Psoas muscle (tissue), 8 donors: ENCODE measurements around the gene RNF34. TPM values are rescaled to one million over a fixed set of nuclear protein-coding genes. Genes with fewer than 3 reads are reported as not detected.
"Not testable (repeated sequence)": the region's sequence is repeated elsewhere in the genome, so short reads cannot be mapped to it uniquely, and the experiment has no call there.

Experiments
- ATAC-seq, 4 donors: fragments of 200-7000 bp; cut with Tn5 transposase; one replicate each; pipeline ENCODE4 v1.9.1; 2020; ENCODE audit warnings: moderate library complexity in 3 of 4, mild to moderate bottlenecking in 2 of 4
- DNase-seq, 2 donors: peaks; one replicate each; pipeline ENCODE4 v3.0.0-alpha.2; 2020
- H3K27ac ChIP-seq: fragments of 200-600 bp; one replicate; pipeline ENCODE4 v1.8.0; 2022
- H3K27me3 ChIP-seq, 3 donors: fragments of 200-600 bp in 1 of 3; one replicate each; pipeline versions ENCODE4 v1.6.1 to v1.8.0; 2013 to 2022; ENCODE audit warnings: low read length in 2 of 3, mild to moderate bottlenecking in 2 of 3, moderate library complexity in 1 of 3; ENCODE audit not compliant: insufficient read depth in 3 of 3
- H3K36me3 ChIP-seq, 2 donors: fragments of 200-600 bp in 1 of 2; one replicate each; pipeline versions ENCODE4 v1.6.1 to v1.8.0; 2013 to 2022; ENCODE audit warnings: low read depth in 1 of 2, mild to moderate bottlenecking in 1 of 2, moderate library complexity in 1 of 2; ENCODE audit not compliant: insufficient read depth in 1 of 2
- H3K4me1 ChIP-seq: fragments of 200-600 bp; one replicate; pipeline ENCODE4 v1.8.0; 2022
- H3K4me3 ChIP-seq: fragments of 200-600 bp; one replicate; pipeline ENCODE4 v1.8.0; 2022; ENCODE audit warnings: mild to moderate bottlenecking
- H3K9me3 ChIP-seq: fragments of 200-600 bp; one replicate; pipeline ENCODE4 v1.8.0; 2022
- WGBS, 3 donors: extraction: QIAGEN DNeasy Blood & Tissue Kit; methylation state at CpG; one replicate each; pipeline versions ENCODE4 v1.1.6 to v1.1.7; 2013; 5-methylcytosine and 5-hydroxymethylcytosine counted together
- intact Hi-C, 2 donors: fragments of 100-400 bp; cut with DNase I; formaldehyde crosslinking; loops; one replicate each; pipeline versions ENCODE4 v1.11.0 to v1.14.2; 2022
- polyA plus RNA-seq, 3 donors: library from polyadenylated mRNA; stranded (reverse); fragments of 200-250 nt; gene quantifications; one replicate each; pipeline ENCODE4 v1.2.3, GENCODE V29; 2013
- total RNA-seq, 4 donors: library from RNA; stranded (reverse); fragmentation: NEBNext Ultra II Directional in 2 of 4; extraction: Animal tissue kit (Norgen Biotek cat#: 25700) in 2 of 4; gene quantifications; one replicate each; pipeline versions ENCODE4 v1.2.1 to v1.2.4, GENCODE V29; 2021 to 2023
- TF ChIP-seq, protein P1 (sequence below): fragments of 200-600 bp; IDR thresholded peaks from one replicate; pipeline ENCODE4 v1.8.0; 2022; ENCODE audit warnings: antibody characterized with exemption
- donor health status: healthy with polysubstance abuse.
- donor health status: DM: no; HTN: no; CAD: no; lungs with moderate emphysema.
- donor health status: Bipolar disorder and iron deficiency.
- donor health status: healthy.
- donor health status: DM: yes; HTN: yes; CAD: no.
- donor health status: DM: no; HTN: no; CAD: no.
- donor health status: DM: no; HTN: no; CAD: no.
- donor health status: DM: yes; HTN: yes; CAD: no.

Gene RNF34
- total and polyA plus RNA-seq, 7 donors: 12.8 to 53.3 (median 43.3) TPM

DNA sequence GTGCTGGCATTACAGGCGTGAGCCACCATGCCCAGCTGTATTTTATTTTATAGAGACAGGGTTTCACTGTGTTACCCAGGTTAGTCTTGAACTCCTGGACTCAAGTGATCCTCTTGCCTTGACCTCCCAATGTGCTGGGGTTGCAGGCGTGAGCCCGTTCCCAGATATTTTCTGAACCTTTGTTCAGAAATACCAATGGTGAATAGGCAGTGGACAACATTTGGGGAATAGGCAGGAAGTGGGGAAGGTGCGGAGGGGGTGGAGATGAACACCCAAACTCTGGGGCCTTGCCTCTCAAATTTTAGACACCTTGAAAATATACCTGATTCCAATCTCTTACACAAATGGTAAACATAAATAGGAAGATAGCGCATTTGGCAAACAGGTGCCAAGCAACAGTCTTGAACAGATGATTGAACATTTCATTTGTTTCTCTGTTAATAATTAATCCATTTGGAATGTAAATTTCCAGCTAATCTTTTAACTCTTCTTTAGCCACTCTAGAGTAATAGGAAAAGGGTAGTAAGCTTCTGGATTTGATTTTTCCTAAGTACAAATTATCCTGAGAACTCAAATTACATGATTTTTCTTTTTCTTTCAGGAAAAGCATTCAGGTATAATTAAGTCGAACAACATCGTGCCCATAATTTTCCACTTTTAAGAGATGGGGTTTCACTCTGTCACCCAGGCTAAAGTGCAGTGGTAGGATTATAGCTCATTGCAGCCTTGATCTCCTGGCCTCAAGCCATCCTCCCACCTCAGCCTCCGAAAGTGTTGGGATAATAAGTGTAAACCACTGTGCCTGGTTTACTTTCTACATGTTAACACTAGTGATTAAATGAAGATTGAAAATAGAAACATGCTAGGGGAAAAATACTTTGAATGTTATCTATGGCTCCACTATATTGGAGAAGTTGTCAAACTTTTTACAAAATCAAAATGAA, 22.9 kb upstream of the RNF34 start:
- ATAC-seq (no peak), DNase-seq (no peak)
- no peak overlapping the region for H3K4me3 ChIP-seq
- 83 to 87% (median 84%) methylated on average over 8 of the region's 8 CpGs for WGBS, 3 donors
- TF ChIP-seq, protein P1, sequence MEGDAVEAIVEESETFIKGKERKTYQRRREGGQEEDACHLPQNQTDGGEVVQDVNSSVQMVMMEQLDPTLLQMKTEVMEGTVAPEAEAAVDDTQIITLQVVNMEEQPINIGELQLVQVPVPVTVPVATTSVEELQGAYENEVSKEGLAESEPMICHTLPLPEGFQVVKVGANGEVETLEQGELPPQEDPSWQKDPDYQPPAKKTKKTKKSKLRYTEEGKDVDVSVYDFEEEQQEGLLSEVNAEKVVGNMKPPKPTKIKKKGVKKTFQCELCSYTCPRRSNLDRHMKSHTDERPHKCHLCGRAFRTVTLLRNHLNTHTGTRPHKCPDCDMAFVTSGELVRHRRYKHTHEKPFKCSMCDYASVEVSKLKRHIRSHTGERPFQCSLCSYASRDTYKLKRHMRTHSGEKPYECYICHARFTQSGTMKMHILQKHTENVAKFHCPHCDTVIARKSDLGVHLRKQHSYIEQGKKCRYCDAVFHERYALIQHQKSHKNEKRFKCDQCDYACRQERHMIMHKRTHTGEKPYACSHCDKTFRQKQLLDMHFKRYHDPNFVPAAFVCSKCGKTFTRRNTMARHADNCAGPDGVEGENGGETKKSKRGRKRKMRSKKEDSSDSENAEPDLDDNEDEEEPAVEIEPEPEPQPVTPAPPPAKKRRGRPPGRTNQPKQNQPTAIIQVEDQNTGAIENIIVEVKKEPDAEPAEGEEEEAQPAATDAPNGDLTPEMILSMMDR: no peak
- no peak overlapping the region for H3K27ac ChIP-seq
- H3K9me3 ChIP-seq: no peaks in the 10 kb centered on the region
- H3K27me3 ChIP-seq: no peaks in the 10 kb centered on the region
- intact Hi-C loops: no loop called here
- no peaks in the 10 kb centered on the region for H3K36me3 ChIP-seq
- H3K4me1 ChIP-seq: no peaks in the 10 kb centered on the region

DNA sequence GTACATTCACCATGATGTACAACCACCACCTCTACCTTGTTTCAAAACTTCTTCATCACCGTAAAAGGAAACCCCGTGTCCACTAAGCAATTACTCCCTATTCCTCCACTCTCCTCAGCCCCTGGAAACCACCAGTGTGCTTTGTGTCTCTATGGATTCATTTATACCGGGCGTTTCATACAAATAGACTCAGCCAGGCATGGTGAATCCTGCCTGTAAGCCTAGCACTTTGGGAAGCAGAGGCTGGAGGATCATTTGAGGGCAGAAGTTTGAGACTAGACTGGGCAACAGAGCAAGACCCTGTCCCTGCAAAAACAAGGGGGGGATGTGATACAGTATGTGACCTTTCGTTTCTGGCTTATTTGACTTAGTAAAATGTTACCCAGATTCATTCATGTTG, 21.2 kb upstream of the RNF34 start:
- Histone ChIP-seq H3K4me3 (no peak overlapping the region), H3K4me1 (no peaks in the 10 kb centered on the region), H3K27ac (no peak overlapping the region), H3K36me3 (no peaks in the 10 kb centered on the region), H3K27me3 (no peaks in the 10 kb centered on the region), H3K9me3 (no peaks in the 10 kb centered on the region)
- ATAC-seq: no peak
- intact Hi-C loops: no loop called here
- TF ChIP-seq, protein P1: no peak
- DNase-seq: no peak
- WGBS, 3 donors: 65 to 75% (median 70%) methylated on average over 5 of the region's 5 CpGs

DNA sequence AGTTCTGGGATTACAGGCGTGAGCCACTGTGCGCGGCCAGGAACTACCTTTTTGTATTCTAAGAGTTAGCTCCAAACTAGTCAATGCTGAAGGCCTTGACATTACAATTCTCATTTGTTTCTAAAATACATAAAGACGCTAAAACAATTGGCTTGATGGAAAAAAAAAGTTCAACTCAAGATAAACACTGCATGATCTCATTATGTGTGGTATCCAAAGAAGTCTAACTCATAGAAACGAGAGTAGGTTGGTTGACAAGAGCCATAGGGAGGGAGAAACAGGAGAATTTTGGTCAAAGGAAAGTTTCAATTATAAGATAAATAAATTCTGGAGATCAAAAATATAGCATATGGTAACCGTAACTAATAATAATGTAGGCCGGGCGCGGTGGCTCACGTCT, 20.0 kb upstream of the RNF34 start:
- 86 to 88% (median 88%) methylated on average over 10 of the region's 10 CpGs for whole genome bisulfite sequencing, 3 donors
- Histone ChIP-seq H3K36me3 (no peaks in the 10 kb centered on the region), H3K4me1 (no peaks in the 10 kb centered on the region), H3K9me3 (no peaks in the 10 kb centered on the region), H3K27ac (no peak overlapping the region), H3K27me3 (no peaks in the 10 kb centered on the region), H3K4me3 (no peak overlapping the region)
- TF ChIP-seq, protein P1: no peak
- DNase-seq (no peak), ATAC-seq (no peak)
- intact Hi-C loops: no loop called here

DNA sequence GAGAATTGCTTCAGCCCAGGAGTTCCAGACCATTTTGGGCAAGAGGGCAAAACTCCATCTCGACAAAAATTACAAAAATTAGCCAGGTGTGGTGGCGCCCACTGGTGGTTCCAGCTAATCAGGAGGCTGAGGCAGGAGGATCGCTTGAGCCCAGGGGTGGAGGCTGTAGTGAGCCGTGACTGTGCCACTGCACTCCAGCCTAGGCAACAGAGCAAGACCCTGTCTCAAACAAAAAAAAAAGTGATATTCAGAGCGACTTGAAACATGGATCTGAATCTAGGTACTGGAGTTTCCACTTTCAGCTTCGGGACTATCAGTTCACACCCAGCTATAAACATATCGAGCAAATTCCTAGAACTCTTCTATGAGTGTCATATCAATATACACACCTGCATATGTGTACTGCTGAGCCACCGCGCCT, 16.3 kb upstream of the RNF34 start:
- TF ChIP-seq, protein P1: no peak

DNA sequence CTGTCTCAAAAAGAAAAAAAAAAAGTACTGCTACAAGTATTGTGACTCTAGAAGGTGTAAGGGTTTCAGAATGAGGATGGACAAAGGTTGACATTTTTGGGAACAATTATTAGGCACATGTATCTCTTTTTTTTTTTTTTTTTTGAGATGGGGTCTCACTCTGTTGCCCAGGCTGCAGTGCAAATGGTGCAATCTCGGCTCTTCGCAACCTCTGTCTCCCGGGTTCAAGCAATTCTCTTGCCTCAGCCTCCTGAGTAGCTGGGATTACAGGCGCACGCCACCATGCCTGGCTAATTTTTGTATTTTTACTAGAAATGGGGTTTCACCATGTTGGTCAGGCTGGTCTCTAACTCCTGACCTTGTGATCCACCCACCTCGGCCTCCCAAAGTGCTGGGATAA, 15.0 kb upstream of the RNF34 start:
- H3K4me3 ChIP-seq, H3K27me3 ChIP-seq, intact Hi-C loops, H3K27ac ChIP-seq, H3K36me3 ChIP-seq, H3K9me3 ChIP-seq, ATAC-seq, DNase-seq, H3K4me1 ChIP-seq: not testable (repeated sequence)
- 71 to 80% (median 74%) methylated on average over 6 of the region's 6 CpGs for WGBS, 3 donors

More for the DNA sequence above, 16.3 kb upstream of the RNF34 start:
- Histone ChIP-seq H3K9me3 (no peaks in the 10 kb centered on the region), H3K27ac (no peak overlapping the region), H3K27me3 (no peaks in the 10 kb centered on the region), H3K36me3 (no peaks in the 10 kb centered on the region), H3K4me1 (no peaks in the 10 kb centered on the region), H3K4me3 (no peak overlapping the region)
- DNase-seq (no peak), ATAC-seq (no peak)
- intact Hi-C loops: no loop called here
- WGBS, 3 donors: 88 to 93% (median 93%) methylated on average over 9 of the region's 9 CpGs
